SU-DHL-6 (cell line): Measurements from ENCODE around the gene NAGPA.

Source experiments
- CTCF ChIP-seq: fragments of 200-600 bp; sonication (generic); IDR thresholded peaks from one replicate; pipeline ENCODE4 v1.5.1; 2017; ENCODE audit warnings: antibody characterized with exemption, mild to moderate bottlenecking, low read length, moderate library complexity; ENCODE audit not compliant: insufficient read depth, poor library complexity, severe bottlenecking
- EZH2phosphoT487 ChIP-seq: fragments of 200-600 bp; sonication (generic), shearing (Covaris generic); conservative IDR thresholded peaks from 2 replicates; pipeline ENCODE4 v1.6.1; 2018; ENCODE audit warnings: mild to moderate bottlenecking, antibody characterized with exemption, low read length, moderate library complexity, mixed read lengths

- no peak for TF ChIP-seq CTCF
- TF ChIP-seq EZH2phosphoT487, result no peak
These were observed 8.5 kb downstream of the NAGPA start for GRCh38 chr16:5025171-5025632.
